GM18526 (cell line): ENCODE results near the gene DOK7.

Source experiments
- POLR2A ChIP-seq: IDR thresholded peaks from 3 replicates; pipeline ENCODE4 v1.6.1; 2011; ENCODE audit not compliant: insufficient read length; ENCODE audit errors: extremely low read depth

Gene DOK7

DNA sequence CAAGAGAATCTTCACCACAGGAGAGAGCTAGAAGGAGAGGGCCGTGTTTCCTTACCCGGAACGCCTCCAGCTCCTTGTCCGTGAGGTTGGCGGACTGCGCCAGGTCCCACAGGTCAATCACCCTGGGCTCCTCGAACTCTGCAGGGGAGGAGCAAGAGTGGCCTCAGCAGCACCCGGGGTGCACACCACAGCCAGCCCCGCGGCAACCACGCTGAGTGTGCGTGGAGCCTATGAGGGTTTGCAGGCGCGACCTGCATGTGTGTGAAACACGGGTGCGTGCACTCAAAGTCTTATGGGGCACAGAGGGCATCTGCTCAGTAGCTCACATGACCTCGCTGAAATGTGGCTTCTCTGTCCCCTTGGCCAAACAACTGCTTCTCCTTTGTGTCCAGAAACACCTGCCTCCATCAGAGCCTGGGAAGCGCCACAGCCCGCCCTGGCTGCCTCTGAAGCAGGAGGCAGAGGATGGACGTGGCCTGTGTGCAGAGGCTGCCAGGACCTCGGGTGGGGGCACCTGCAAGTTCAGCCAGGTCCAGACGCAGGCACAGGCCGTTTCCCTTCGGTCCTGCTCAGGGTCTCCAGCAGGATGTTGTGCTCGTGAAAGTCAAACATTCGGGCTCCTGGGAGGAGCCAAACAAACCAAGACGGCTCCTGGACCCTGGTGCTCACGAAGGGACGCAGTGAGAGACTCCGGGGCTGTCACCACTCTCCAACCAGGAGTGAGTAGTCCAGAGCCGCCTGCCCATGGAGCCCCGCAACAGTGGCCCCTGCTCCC, 53.1 kb downstream of the DOK7 start:
- no peak for TF ChIP-seq POLR2A

DNA sequence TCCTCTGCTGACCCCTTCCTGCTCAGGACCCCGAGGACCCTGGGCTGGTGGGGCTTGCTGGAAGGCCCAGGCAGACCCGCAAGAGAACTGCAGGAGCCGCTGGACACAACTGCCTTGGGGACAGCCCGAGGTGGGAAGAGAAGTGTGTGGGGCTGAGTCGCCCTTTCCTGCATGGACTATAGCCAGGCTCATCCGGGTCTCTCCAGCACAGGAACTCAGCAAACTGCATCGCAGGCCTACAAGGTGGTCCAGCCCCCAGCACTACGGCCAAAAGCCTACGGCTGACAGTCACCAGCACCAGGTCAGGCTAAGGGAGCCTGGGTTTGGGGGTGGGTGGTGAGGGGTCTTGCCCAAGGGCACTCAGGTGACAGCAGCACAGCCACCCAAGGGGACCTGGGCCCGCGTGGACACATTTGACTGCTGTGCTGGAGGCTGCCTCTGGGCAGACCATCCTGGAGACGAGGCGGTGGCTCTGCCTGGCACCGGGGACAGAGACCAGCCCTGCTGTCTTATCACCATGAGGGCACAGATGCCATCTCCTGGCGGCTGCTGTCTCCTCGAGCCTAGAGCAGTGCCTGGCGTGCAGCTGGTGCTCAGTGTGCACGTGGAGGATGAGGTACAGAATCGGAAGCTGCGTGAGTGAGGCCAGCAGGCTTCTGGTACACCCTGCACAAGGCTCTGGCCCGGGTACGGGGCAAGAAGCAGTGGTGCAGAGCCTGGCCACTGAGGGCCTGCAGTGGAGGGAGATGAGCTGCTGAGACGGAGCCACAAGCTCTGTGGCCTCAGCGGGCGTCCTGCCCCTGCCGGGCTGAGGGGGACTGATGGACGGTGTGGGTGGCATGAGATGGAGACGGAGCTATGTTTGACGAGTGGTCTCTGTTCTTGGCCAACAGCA, 54.0 kb downstream of the DOK7 start:
- no peak for TF ChIP-seq POLR2A

DNA sequence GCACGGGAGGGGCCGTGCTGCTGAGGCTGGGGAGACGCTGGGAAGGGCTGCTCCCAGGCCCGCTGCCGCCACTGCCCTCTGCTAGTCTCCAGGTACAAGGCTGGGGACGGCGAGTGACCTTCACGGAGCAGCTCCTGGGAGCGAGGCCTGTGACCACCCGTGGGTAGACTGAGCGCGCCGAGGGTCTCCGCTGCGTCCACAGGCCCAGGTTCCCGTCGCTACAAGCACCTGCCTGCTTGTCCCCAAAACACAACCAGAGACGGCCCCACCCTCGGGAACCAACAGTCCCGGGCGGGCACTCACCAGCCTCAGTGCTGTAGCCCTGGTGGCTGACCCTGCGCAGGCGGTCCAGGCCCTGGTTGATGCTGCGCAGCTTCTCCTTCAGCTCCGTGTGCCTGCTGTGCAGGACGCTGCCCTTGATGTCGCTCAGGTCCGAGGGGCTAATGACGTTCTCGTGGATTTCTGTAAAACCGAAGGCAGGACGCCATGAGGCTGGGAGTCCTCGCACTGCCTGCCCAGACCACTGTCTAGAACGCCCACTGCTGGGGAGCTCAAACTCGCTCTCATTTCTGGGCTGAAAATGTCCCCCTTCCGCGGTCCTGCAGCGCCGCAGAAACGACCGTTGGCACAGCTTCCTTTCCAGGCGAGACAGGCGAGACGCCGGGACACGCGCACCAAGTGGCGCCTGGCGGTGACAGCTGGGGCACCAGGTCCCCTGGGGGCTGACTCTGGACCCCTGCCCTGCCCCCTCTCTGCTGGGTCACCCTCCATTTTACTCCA, 54.8 kb downstream of the DOK7 start:
- TF ChIP-seq POLR2A, result no peak

DNA sequence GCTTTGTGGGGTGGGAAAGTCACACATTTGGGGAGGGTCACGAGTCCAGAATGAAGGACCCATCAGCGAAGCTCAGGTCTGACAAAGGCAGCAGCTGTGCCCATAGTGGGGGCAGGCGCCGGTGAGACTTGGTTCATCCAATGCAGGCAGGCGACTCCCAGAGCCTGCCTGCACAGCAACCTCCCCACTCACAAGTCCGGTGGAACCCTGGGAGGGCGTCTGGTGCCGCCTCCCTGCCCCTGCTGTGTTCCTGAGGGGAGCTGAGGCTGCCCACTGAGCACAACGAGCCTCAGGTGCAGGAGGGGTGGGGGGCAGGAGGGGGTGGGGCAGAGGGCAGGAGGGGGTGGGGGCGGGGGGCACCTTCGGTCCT, 55.4 kb downstream of the DOK7 start:
- TF ChIP-seq POLR2A, result no peak

GRCh38 chr4:3518941-3519340, 55.8 kb downstream of the DOK7 start:
- TF ChIP-seq POLR2A, result no peak

DNA sequence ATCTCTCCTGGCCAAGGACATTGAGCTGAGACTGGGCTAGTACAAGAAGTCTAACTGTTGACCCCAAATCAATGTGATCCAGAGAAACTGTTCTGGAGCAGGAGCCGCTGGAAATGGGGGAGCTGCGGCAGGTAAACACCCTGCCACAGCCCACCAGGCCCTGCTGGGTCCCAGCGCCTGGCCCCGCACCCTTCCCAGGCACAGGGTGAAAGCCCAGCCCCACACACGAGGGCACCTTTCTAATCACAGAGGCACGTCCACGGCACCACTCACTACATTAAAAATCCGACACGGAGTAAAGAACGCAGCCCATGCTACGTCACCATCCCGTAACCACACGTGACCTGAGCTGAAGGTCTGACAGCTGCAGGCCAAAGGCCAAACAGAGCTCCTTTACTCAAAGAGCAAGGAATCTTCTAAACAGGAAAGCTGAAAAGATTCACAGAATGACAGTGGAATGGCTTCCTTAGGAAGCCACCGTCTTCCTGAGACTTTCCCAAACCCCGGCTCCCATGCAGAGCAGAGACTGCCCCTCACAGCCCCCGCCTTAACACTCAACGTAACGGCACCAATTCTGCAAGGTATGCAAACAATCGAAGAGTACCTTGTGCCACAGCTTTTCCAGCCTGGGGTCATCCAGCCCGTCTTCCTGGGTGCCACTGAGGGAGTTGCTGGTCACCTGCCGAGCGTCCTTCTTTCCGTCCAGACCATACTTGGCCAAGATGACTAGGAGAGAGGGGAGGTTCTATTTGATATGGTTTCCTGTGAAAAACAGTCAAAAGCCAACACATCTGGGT, 56.6 kb downstream of the DOK7 start:
- TF ChIP-seq POLR2A, result no peak

- no peak for TF ChIP-seq POLR2A
Measured at GRCh38 chr4:3520276-3520675, 57.2 kb downstream of the DOK7 start.

- TF ChIP-seq POLR2A, result no peak
Measured at GRCh38 chr4:3520796-3521600, 57.9 kb downstream of the DOK7 start.

DNA sequence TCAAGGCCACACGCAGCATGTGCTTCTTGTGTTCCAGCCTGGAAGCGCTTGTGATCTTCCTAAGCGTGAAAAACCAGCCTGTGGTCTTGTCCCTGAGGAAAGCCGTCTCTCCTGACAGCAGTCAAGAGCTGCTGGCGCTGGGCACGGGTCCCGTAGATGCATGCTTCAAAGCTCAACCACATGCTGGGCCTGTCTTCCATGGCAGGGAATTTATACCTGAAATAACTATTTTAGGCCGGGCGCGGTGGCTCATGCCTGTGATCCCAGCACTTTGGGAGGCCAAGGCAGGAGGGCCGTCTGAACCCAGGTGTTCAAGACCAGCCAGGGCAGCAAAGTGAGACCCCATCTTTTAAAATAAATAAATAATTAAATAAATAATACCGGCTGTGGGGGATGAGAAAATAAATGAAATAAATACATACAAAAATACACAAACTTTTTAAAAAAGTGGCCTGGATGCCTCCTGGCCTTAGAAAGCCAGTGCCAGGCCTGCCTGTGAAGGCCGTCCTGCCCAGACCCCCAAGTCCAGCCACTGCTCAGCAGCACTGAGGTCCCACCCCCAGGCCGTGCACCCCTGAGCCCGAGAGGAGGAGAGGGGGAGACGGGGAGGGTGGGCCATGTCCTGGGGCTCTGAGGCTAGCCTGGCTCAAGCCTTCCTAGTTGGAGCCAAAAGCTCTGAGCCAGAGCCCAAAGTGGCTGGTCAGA, 58.7 kb downstream of the DOK7 start:
- no peak for TF ChIP-seq POLR2A

DNA sequence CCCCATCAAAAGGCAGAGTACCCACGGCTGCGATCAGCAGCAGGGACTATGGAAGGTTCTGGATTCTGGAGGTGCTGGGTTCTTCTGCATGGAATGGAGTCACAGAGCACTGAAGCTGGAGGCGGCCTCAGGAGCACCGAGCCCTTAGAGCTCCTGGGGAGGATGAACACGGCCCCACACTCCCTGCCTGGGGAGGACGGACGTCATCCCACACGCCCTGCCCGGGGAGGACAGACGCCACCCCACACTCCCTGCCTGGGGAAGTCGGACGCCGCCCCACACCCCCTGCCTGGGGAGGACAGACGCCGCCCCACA, 59.2 kb downstream of the DOK7 start:
- TF ChIP-seq POLR2A, result no peak

GRCh38 chr4:3522651-3523050, 59.5 kb downstream of the DOK7 start:
- no peak for TF ChIP-seq POLR2A

GRCh38 chr4:3523146-3523627, 60.1 kb downstream of the DOK7 start:
- TF ChIP-seq POLR2A, result no peak

DNA sequence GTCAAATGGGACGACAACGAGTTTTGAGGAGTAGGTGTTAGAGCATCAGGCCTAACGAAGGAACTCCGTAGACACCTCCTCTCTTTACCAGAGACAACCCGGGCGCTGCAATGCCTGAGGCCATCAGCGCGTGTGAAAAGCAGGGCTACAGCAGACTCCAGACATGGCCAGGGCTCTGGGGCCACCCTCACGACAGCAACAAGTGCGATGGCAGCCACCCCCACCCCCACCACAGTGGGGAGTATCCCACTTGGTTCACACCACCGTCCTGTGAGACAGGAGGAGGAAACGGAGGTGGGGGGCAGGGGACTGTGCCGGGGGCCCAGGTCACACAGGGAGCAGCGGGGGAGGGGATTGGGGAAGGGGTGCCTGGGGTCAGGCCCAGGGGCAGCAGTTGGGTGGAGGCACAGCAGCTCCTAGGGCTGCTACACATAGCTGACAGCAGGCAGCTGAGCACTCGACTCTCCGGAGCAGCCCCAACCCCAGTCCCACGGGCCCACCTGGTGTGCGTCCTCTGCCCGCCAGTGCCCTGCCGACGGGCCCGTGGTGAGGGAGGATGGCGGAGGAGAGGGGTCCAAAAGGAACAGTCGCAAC, 60.6 kb downstream of the DOK7 start:
- no peak for TF ChIP-seq POLR2A
